A172 (cell line): ENCODE measurements around the gene SAMD5. TPM values are rescaled to one million over a fixed set of nuclear protein-coding genes. Genes with fewer than 3 reads are reported as not detected.
A peak's percentile ranks its signal among the peaks of the same experiment; 100 is the strongest.

Experiments used
- DNase-seq: peaks from one replicate; pipeline ENCODE4 v3.0.0-alpha.2; 2015; ENCODE audit warnings: low spot score
- total RNA-seq: library from RNA; depleted of rRNA; stranded (reverse); fragments of >200 nt; shearing (Covaris generic); gene quantifications from 2 replicates; pipeline ENCODE4 v1.2.3, GENCODE V29; 2014

Gene SAMD5
- total RNA-seq, 1 experiment from 2014 or later, result 2.7 TPM

- DNase-seq, result no peak
Observed at GRCh38 chr6:147528511-147529145, 20.1 kb downstream of the SAMD5 start.

- peak; percentile 37 for DNase-seq
Observed at GRCh38 chr6:147530132-147531060, 21.9 kb downstream of the SAMD5 start.

DNA sequence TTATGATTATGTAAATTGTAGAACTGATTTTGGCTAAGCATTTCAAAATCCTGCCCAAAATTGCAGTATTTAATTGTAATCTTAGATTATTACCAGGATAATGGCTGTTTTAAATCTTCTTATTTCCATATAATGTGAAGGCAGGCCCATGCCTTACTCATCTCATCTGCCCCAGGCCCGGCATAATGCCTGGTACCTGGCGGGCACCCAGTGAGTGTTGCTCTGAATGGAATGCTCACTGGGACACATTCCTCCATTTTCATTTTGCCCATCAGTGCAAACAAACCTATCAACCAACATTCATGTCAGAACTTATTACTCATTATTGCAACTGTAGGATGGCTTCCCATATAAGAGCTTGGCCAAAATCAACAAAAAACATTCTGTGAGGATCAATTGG, 22.8 kb downstream of the SAMD5 start:
- no peak for DNase-seq

GRCh38 chr6:147534116-147534860, 25.8 kb downstream of the SAMD5 start:
- no peak for DNase-seq

DNA sequence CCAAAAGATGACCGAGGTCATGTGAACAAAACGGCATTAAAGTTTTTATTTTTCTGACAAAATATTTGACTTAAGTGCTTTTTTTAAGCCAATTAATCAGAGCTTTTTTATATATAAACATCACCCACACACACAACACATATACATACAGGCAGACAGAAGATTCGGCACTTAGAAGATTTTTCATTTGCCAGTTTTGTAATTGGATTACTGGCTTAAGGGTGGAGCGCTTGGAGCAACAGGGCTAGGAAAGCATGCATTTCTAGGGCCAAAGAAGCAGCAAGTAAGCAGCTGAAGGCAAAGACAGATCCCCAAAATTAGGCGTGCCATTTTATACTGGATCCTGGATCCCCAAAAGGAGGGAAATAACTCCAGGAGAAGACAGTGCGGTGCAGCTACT, 30.3 kb downstream of the SAMD5 start:
- no peak for DNase-seq

DNA sequence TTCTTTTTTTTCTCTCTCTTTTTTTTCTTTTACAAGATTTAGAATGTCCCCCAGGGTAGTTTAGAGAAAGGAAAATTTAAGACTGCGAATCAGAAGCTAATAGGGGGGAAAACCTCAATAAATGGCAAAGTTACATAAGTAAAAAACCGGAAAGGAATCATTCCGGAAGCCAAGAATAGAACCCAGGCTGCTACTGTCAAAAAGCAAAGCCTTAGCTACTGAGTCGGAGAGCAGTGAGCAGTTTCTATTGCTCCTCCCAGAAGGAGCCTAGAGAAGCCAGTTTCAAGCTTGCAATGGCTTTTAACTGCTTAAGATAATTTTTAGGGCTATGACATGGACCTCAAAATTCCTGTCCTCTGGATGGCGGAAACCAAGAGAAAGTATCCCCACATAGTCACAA, 31.6 kb downstream of the SAMD5 start:
- no peak for DNase-seq

- peak; percentile 52 for DNase-seq
Observed at GRCh38 chr6:147542436-147542835, 33.9 kb downstream of the SAMD5 start.

- DNase-seq, result no peak
Observed at GRCh38 chr6:147544420-147544819, 35.9 kb downstream of the SAMD5 start.

- DNase-seq, result no peak
Observed at GRCh38 chr6:147546501-147547368, 38.2 kb downstream of the SAMD5 start.

DNA sequence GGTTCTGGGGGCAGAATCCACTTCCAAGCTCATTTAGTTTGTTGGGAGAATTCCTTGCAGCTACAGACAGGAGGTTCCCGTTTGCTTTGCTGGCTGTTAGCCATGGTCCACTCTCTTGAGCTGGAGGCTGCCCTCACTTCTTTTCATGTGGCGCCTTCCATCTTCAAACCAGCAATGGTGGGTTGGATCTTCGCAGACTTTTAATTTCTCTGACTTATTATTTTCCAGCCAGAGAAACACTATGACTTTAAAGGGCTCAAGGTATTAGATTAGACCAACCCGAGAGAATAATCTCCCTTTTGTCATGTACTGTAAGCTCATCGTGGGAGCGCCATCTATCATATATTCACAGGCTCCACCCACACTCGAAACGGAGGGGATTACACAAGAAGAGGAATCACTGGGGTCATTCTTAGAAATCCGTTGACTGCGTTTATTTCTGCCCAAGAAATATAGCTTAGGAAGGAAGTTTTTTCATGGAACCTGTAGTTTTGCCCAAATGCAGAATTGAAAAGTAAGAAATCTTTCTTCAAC, 38.9 kb downstream of the SAMD5 start:
- DNase-seq, result no peak

DNA sequence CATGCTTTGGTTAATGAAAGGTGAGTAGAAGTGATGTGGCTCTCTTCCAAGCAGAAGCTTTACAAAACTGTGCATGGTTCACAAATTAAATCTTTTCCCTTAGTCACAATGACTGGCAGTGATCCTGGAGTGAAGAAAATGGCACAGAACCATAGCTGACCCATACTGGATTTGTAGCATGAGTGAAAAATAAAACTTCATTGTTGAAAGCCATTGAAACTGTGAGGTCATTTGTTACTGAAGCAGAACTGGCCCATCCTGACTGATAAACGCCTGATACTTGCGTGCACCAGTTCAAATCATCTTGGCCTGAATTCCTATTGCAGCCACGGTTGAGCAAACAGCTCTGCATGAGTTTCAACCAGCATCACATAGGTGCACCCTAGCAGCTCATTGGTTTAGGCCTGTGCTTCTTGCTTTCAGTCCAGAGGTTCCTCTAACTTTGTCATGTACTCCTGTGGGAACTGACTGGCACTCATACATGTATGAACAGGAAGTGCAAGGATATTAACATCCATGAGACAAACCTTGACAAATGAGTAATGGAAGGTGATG, 40.5 kb downstream of the SAMD5 start:
- DNase-seq, result no peak

GRCh38 chr6:147549531-147549930, 41.0 kb downstream of the SAMD5 start:
- no peak for DNase-seq

GRCh38 chr6:147551976-147552375, 43.5 kb downstream of the SAMD5 start:
- DNase-seq, result no peak

- no peak for DNase-seq
Observed at GRCh38 chr6:147553099-147553498, 44.6 kb downstream of the SAMD5 start.

DNA sequence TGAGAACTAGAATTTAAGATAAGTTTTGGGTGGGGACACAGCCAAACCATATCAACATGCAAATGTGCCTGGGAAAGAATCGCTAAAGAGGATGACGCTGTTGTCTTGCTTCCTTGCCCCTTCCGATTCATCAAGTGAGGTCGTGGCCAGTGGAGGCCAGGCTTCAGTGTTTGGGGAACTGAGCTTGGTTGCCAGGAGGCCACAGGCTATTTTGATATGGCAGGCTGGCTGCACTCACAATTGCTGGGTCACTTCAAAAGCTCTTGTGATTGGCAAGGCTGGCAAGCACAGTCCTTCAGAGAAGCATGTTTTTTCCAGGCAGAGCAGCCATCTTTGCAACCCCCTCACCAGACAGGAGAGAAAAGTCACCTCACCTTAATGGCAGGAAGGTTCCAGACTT, 45.8 kb downstream of the SAMD5 start:
- DNase-seq, result no peak

GRCh38 chr6:147559006-147559405, 50.5 kb downstream of the SAMD5 start:
- no peak for DNase-seq

DNA sequence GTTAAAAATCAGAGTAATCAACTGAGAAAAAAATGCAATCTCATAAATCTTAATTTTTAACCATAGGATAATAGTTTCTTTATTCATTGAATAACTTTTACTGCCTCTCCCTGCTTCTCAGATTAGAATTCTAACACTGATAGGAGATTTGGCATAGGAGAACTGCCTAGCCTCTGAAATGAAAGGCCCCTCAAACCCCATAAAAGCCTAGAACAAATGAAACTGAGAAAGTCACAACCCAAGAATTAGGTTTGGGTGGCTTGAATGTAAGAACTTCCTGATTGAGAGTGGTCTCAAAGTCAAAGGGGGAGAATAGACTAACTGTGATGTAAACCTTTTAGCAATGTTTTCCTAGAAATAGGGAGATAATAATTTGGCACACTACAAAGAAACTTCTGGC, 52.2 kb downstream of the SAMD5 start:
- DNase-seq, result no peak

DNA sequence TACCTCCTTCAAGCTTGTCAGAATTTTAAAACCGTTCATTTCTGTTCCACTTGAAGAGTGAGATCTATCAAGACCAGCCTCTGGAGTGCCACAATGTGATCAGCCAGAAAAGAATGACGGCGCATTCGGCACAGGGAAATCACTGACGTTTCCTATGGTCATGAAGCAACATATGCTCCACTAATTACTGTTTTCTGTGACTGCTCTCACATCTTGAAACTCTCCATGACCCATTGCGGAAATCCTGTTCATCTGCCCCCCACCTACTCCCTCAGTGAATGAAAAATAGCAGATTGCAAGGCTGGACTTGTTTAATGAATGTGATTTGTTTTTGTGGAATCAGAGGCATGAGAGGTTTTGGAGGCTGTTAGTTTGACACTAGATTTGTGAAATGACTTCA, 53.2 kb downstream of the SAMD5 start:
- DNase-seq, result no peak

- no peak for DNase-seq
Observed at GRCh38 chr6:147563472-147563871, 55.0 kb downstream of the SAMD5 start.

GRCh38 chr6:147564556-147564955, 56.1 kb downstream of the SAMD5 start:
- no peak for DNase-seq
